HCT116 (cell line): ENCODE results near the gene NAPEPLD.

ENCODE experiments used
- CBX3 ChIP-seq: IDR thresholded peaks from 2 replicates; pipeline ENCODE4 v1.6.1; 2012; ENCODE audit warnings: low read depth
- EGR1 ChIP-seq: IDR thresholded peaks from 2 replicates; pipeline ENCODE4 v1.6.1; 2012; ENCODE audit warnings: low read depth
- EZH2 ChIP-seq: fragments of 200-600 bp; sonication (generic); IDR thresholded peaks from 2 replicates; pipeline ENCODE4 v1.6.1; 2017; ENCODE audit warnings: antibody characterized with exemption, mixed run types
- EZH2phosphoT487 ChIP-seq: fragments of 200-600 bp; IDR thresholded peaks from 2 replicates; pipeline ENCODE4 v1.6.1; 2018; ENCODE audit warnings: antibody characterized with exemption, borderline replicate concordance
- POLR2A ChIP-seq: IDR thresholded peaks from 2 replicates; pipeline ENCODE4 v1.7.0; 2011; ENCODE audit warnings: borderline replicate concordance; ENCODE audit not compliant: insufficient read depth, insufficient read length; ENCODE audit errors: extremely low read depth
- POLR2AphosphoS5 ChIP-seq: IDR thresholded peaks from 2 replicates; pipeline ENCODE4 v1.6.1; 2011; ENCODE audit warnings: mild to moderate bottlenecking, low read depth, low read length, moderate library complexity
- RAD21 ChIP-seq: IDR thresholded peaks from 2 replicates; pipeline ENCODE4 v1.6.1; 2012; ENCODE audit warnings: low read depth, mild to moderate bottlenecking
- SIN3A ChIP-seq: IDR thresholded peaks from 2 replicates; pipeline ENCODE4 v1.6.1; 2012; ENCODE audit warnings: low read depth
- YY1 ChIP-seq: IDR thresholded peaks from 2 replicates; pipeline ENCODE4 v1.6.1; 2011; ENCODE audit warnings: low read length, low read depth, moderate library complexity, mild to moderate bottlenecking; ENCODE audit not compliant: insufficient replicate concordance; ENCODE audit errors: extremely low read depth
- ZFX ChIP-seq: fragments of 450-650 bp; IDR thresholded peaks from 2 replicates; pipeline ENCODE4 v1.6.1; 2017
- TF ChIP-seq, protein P1 (sequence below), 3 experiments: fragments of 200-600 bp in 1 of 3; sonication (generic) in 1 of 3; IDR thresholded peaks in 2 of 3; conservative IDR thresholded peaks in 1 of 3; 2 replicates each; pipeline ENCODE4 v1.5.1; 2012 to 2017; ENCODE audit warnings: low read depth in 2 of 3, low read length in 2 of 3, antibody characterized with exemption in 1 of 3, borderline replicate concordance in 1 of 3, control low read depth in 1 of 3, mild to moderate bottlenecking in 1 of 3, mixed read lengths in 1 of 3, mixed run types in 1 of 3, moderate library complexity in 1 of 3; ENCODE audit not compliant: insufficient read depth in 1 of 3
- TF ChIP-seq, protein P2 (sequence below): IDR thresholded peaks from 2 replicates; pipeline ENCODE4 v1.6.1; 2012; ENCODE audit warnings: low read depth
- TF ChIP-seq, protein P3 (sequence below): IDR thresholded peaks from 2 replicates; pipeline ENCODE4 v1.6.1; 2011; ENCODE audit warnings: mild to moderate bottlenecking, low read length, moderate library complexity; ENCODE audit not compliant: insufficient replicate concordance; ENCODE audit errors: extremely low read depth
- TF ChIP-seq, protein P4 (sequence below): IDR thresholded peaks from 2 replicates; pipeline ENCODE4 v1.6.1; 2012

DNA sequence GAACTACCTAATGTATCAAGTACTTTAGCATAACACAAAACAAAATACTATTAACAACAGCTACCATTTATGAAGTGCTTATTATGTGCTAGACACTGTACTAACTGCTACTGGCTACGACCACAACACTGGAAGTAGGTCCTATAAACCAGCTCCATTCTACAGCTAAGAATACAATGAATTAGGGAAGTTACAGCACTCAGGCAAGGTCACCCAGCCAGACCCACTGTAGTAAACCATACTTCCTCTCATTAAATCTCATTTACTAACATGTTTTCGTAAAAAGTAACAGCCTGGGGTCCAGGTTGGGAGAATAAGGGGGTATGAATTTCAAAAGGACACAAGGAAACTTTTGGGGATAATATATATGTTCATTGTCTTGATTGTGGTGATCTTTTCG, 25.4 kb downstream of the NAPEPLD start:
- TF ChIP-seq, protein P1, sequence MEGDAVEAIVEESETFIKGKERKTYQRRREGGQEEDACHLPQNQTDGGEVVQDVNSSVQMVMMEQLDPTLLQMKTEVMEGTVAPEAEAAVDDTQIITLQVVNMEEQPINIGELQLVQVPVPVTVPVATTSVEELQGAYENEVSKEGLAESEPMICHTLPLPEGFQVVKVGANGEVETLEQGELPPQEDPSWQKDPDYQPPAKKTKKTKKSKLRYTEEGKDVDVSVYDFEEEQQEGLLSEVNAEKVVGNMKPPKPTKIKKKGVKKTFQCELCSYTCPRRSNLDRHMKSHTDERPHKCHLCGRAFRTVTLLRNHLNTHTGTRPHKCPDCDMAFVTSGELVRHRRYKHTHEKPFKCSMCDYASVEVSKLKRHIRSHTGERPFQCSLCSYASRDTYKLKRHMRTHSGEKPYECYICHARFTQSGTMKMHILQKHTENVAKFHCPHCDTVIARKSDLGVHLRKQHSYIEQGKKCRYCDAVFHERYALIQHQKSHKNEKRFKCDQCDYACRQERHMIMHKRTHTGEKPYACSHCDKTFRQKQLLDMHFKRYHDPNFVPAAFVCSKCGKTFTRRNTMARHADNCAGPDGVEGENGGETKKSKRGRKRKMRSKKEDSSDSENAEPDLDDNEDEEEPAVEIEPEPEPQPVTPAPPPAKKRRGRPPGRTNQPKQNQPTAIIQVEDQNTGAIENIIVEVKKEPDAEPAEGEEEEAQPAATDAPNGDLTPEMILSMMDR (IDR thresholded peaks at IDR 0.05 in 2 of 3, conservative IDR thresholded peaks at IDR 0.05 in 1 of 3; ENCODE audit: borderline replicate concordance in 1 of 3, insufficient read depth in 1 of 3, low read depth in 2 of 3, low read length in 2 of 3), result no peak
- TF ChIP-seq YY1 (no peak), POLR2A (no peak), POLR2AphosphoS5 (no peak), EGR1 (no peak), RAD21 (no peak), CBX3 (no peak), EZH2 (no peak), EZH2phosphoT487 (no peak), ZFX (no peak), SIN3A (no peak)
- TF ChIP-seq, protein P2, sequence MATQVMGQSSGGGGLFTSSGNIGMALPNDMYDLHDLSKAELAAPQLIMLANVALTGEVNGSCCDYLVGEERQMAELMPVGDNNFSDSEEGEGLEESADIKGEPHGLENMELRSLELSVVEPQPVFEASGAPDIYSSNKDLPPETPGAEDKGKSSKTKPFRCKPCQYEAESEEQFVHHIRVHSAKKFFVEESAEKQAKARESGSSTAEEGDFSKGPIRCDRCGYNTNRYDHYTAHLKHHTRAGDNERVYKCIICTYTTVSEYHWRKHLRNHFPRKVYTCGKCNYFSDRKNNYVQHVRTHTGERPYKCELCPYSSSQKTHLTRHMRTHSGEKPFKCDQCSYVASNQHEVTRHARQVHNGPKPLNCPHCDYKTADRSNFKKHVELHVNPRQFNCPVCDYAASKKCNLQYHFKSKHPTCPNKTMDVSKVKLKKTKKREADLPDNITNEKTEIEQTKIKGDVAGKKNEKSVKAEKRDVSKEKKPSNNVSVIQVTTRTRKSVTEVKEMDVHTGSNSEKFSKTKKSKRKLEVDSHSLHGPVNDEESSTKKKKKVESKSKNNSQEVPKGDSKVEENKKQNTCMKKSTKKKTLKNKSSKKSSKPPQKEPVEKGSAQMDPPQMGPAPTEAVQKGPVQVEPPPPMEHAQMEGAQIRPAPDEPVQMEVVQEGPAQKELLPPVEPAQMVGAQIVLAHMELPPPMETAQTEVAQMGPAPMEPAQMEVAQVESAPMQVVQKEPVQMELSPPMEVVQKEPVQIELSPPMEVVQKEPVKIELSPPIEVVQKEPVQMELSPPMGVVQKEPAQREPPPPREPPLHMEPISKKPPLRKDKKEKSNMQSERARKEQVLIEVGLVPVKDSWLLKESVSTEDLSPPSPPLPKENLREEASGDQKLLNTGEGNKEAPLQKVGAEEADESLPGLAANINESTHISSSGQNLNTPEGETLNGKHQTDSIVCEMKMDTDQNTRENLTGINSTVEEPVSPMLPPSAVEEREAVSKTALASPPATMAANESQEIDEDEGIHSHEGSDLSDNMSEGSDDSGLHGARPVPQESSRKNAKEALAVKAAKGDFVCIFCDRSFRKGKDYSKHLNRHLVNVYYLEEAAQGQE, result no peak
- TF ChIP-seq, protein P3, sequence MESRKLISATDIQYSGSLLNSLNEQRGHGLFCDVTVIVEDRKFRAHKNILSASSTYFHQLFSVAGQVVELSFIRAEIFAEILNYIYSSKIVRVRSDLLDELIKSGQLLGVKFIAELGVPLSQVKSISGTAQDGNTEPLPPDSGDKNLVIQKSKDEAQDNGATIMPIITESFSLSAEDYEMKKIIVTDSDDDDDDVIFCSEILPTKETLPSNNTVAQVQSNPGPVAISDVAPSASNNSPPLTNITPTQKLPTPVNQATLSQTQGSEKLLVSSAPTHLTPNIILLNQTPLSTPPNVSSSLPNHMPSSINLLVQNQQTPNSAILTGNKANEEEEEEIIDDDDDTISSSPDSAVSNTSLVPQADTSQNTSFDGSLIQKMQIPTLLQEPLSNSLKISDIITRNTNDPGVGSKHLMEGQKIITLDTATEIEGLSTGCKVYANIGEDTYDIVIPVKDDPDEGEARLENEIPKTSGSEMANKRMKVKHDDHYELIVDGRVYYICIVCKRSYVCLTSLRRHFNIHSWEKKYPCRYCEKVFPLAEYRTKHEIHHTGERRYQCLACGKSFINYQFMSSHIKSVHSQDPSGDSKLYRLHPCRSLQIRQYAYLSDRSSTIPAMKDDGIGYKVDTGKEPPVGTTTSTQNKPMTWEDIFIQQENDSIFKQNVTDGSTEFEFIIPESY, result no peak
- TF ChIP-seq, protein P4, sequence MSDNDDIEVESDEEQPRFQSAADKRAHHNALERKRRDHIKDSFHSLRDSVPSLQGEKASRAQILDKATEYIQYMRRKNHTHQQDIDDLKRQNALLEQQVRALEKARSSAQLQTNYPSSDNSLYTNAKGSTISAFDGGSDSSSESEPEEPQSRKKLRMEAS, result no peak
